HCT116 (cell line): ENCODE results near the gene HCN2. TPM values are rescaled to one million over a fixed set of nuclear protein-coding genes. Genes with fewer than 3 reads are reported as not detected.
"Not testable (repeated sequence)": the region's sequence is repeated elsewhere in the genome, so short reads cannot be mapped to it uniquely, and the experiment has no call there.

Experiments
- ATAC-seq: fragments of 200-7000 bp; cut with Tn5 transposase; 2 replicates; pipeline ENCODE4 v1.9.1; 2020; ENCODE audit warnings: mild to moderate bottlenecking, moderate library complexity
- BruUV-seq: library from RNA; stranded (reverse); fragments of 400-500 nt; replicated peaks from 2 replicates; lab custom pipeline; 2021; lab: Mats Ljungman, UMichigan
- CTCF ChIA-PET: fragments of 300-600 bp; sonication (Branson Sonifier 250); formaldehyde crosslinking; loops from one replicate; lab custom pipeline; 2021; ENCODE audit warnings: antibody characterized with exemption; lab: Charles Lee
- POLR2A ChIA-PET: fragments of 300-600, 350-600 bp; sonication (Branson Sonifier 250); formaldehyde crosslinking; loops from one replicate; lab custom pipeline; 2021; ENCODE audit warnings: antibody characterized with exemption; lab: Charles Lee
- RAD21 ChIA-PET, 2 experiments: fragments of 300-600 bp; sonication (Branson Sonifier 250); formaldehyde crosslinking; loops; one replicate each; lab custom pipeline; 2023; ENCODE audit warnings: low total read pairs in 2 of 2; ENCODE audit not compliant: uncharacterized antibody in 2 of 2, unreplicated experiment in 2 of 2, low non-redundant PET in 1 of 2; lab: Charles Lee
- DNase-seq: peaks from one replicate; pipeline ENCODE4 v3.0.0-alpha.2; 2010; ENCODE audit warnings: low read depth, low spot score
- H2AFZ ChIP-seq: fragments of 200-600 bp; shearing (Covaris generic), sonication (generic); 2 replicates; pipeline ENCODE4 v1.6.1; 2017; ENCODE audit warnings: low read depth, mixed run types, mixed read lengths, antibody characterized with exemption, low read length; ENCODE audit not compliant: poor library complexity, severe bottlenecking
- H3K27ac ChIP-seq: 2 replicates; pipeline ENCODE4 v1.5.1; 2012; ENCODE audit warnings: low read depth, low read length
- H3K27me3 ChIP-seq: fragments of 200-600 bp; sonication (generic); 2 replicates; pipeline ENCODE4 v1.6.1; 2016; ENCODE audit warnings: mixed run types, low read length, mixed read lengths; ENCODE audit not compliant: insufficient read depth
- H3K36me3 ChIP-seq, 2 experiments: fragments of 200-500 bp in 1 of 2; fragments of 200-600 bp in 1 of 2; sonication (Bioruptor generic) in 1 of 2; sonication (generic) in 1 of 2; 2 replicates each; pipeline versions ENCODE4 v1.5.1 to v1.6.1; 2014 to 2016; ENCODE audit warnings: low read length in 2 of 2, inconsistent platforms in 1 of 2, mixed read lengths in 1 of 2, mixed run types in 1 of 2; ENCODE audit not compliant: insufficient read depth in 2 of 2, control insufficient read depth in 1 of 2
- H3K4me1 ChIP-seq, 2 experiments: fragments of 200-600 bp in 1 of 2; sonication (generic) in 1 of 2; 2 replicates each; pipeline versions ENCODE4 v1.5.1 to v1.6.1; 2012 to 2017; ENCODE audit warnings: low read length in 2 of 2, inconsistent platforms in 1 of 2, mild to moderate bottlenecking in 1 of 2, mixed read lengths in 1 of 2, mixed run types in 1 of 2, moderate library complexity in 1 of 2; ENCODE audit not compliant: insufficient read depth in 2 of 2, control insufficient read depth in 1 of 2
- H3K4me2 ChIP-seq: fragments of 200-600 bp; sonication (generic); 2 replicates; pipeline ENCODE4 v1.6.1; 2017; ENCODE audit warnings: mixed run types, low read length, mixed read lengths
- H3K4me3 ChIP-seq, 2 experiments: fragments of 200-600 bp in 1 of 2; sonication (generic) in 1 of 2; replicated peaks in 1 of 2; 2 replicates each; pipeline ENCODE4 v1.5.1; 2011 to 2016; ENCODE audit warnings: low read length in 2 of 2, control low read depth in 1 of 2, low read depth in 1 of 2, mild to moderate bottlenecking in 1 of 2, mixed read lengths in 1 of 2, mixed run types in 1 of 2
- H3K79me2 ChIP-seq: fragments of 200-600 bp; sonication (generic); 2 replicates; pipeline ENCODE4 v1.6.1; 2017; ENCODE audit warnings: mild to moderate bottlenecking, mixed run types, low read length, moderate library complexity, mixed read lengths; ENCODE audit not compliant: insufficient read depth
- H3K9ac ChIP-seq: fragments of 200-600 bp; sonication (generic); 2 replicates; pipeline ENCODE4 v1.6.1; 2016; ENCODE audit warnings: low read length, mixed read lengths
- H3K9me2 ChIP-seq: fragments of 200-600 bp; sonication (generic), shearing (Covaris generic); 2 replicates; pipeline ENCODE4 v1.6.1; 2017; ENCODE audit warnings: mixed run types, mild to moderate bottlenecking, moderate library complexity; ENCODE audit not compliant: insufficient read depth
- H3K9me3 ChIP-seq, 2 experiments: fragments of 200-500 bp in 1 of 2; fragments of 200-600 bp in 1 of 2; sonication (Bioruptor generic) in 1 of 2; sonication (generic) in 1 of 2; 2 replicates each; pipeline ENCODE4 v1.6.1; 2014 to 2017; ENCODE audit warnings: low read length in 2 of 2, mixed read lengths in 2 of 2, inconsistent platforms in 1 of 2, low read depth in 1 of 2, mild to moderate bottlenecking in 1 of 2, mixed run types in 1 of 2, moderate library complexity in 1 of 2; ENCODE audit not compliant: control insufficient read depth in 1 of 2, insufficient read depth in 1 of 2
- H4K20me1 ChIP-seq: fragments of 200-600 bp; sonication (generic), shearing (Covaris generic); 2 replicates; pipeline ENCODE4 v1.6.1; 2017; ENCODE audit warnings: mixed run types, mild to moderate bottlenecking, moderate library complexity; ENCODE audit not compliant: insufficient read depth
- CTCF ChIP-seq, 3 experiments: fragments of 200-600 bp in 1 of 3; sonication (generic) in 1 of 3; IDR thresholded peaks in 2 of 3; conservative IDR thresholded peaks in 1 of 3; 2 replicates each; pipeline ENCODE4 v1.5.1; 2012 to 2017; ENCODE audit warnings: low read depth in 2 of 3, low read length in 2 of 3, antibody characterized with exemption in 1 of 3, borderline replicate concordance in 1 of 3, control low read depth in 1 of 3, mild to moderate bottlenecking in 1 of 3, mixed read lengths in 1 of 3, mixed run types in 1 of 3, moderate library complexity in 1 of 3; ENCODE audit not compliant: insufficient read depth in 1 of 3
- MAX ChIP-seq: IDR thresholded peaks from 2 replicates; pipeline ENCODE4 v1.6.1; 2012
- RAD21 ChIP-seq: IDR thresholded peaks from 2 replicates; pipeline ENCODE4 v1.6.1; 2012; ENCODE audit warnings: low read depth, mild to moderate bottlenecking
- TCF7L2 ChIP-seq: IDR thresholded peaks from 2 replicates; pipeline ENCODE4 v1.7.0; 2011; ENCODE audit warnings: borderline replicate concordance, inconsistent platforms; ENCODE audit not compliant: insufficient read depth, insufficient read length; ENCODE audit errors: extremely low read depth
- YY1 ChIP-seq: IDR thresholded peaks from 2 replicates; pipeline ENCODE4 v1.6.1; 2011; ENCODE audit warnings: low read length, low read depth, moderate library complexity, mild to moderate bottlenecking; ENCODE audit not compliant: insufficient replicate concordance; ENCODE audit errors: extremely low read depth
- intact Hi-C: fragments of 100-400 bp; cut with micrococcal nuclease; formaldehyde crosslinking; loops from 2 replicates; pipeline ENCODE4 v1.10.0; 2022
- total RNA-seq: library from RNA; stranded (reverse); gene quantifications from one replicate; pipeline ENCODE4 v1.2.1, GENCODE V29; 2021; ENCODE audit not compliant: unreplicated experiment

HCN2 gene
- total RNA-seq, 1 experiment from 2014 or later = 2.4 TPM

GRCh38 chr19:584240-585001 lies 5.3 kb upstream of the HCN2 start:
- CTCF ChIA-PET = interaction anchor here (0.6 to 1.2 kb wide), 8 partner anchors 9 to 150 kb away, joined by 3 to 4 read pairs (median 4); partner anchors contain the start of gene RNF126
- ATAC-seq (peak; percentile 70), DNase-seq (no peak)
- no TSS peak for BruUV-seq
- intact Hi-C loops = no loop called here
- RAD21 ChIA-PET = no interaction called here
- peak; percentile 42 for TF ChIP-seq YY1
- peak; percentile 21 for TF ChIP-seq TCF7L2
- TF ChIP-seq MAX = no peak
- TF ChIP-seq CTCF (IDR thresholded peaks at IDR 0.05 in 2 of 3, conservative IDR thresholded peaks at IDR 0.05 in 1 of 3; ENCODE audit: borderline replicate concordance in 1 of 3, insufficient read depth in 1 of 3, low read depth in 2 of 3, low read length in 2 of 3) = peak; percentile 63 to 95 (median 93)
- TF ChIP-seq RAD21 = peak; percentile 84
- POLR2A ChIA-PET = no interaction called here
- Histone ChIP-seq H3K9me3 (no peaks in the 10 kb centered on the region), H3K4me3 (no peak overlapping the region), H3K4me2 (no peak overlapping the region), H3K27me3 (no peaks in the 10 kb centered on the region), H2AFZ (no peak overlapping the region), H3K9me2 (no peaks in the 10 kb centered on the region), H4K20me1 (no peaks in the 10 kb centered on the region), H3K27ac (no peak overlapping the region; the same call in 1 of the 2 replicates), H3K79me2 (peaks cover 16% of the 10 kb centered on the region), H3K9ac (no peak overlapping the region), H3K4me1 (peaks cover 15 to 22% of the 10 kb centered on the region in 2 experiments), H3K36me3 (peaks cover 14 to 19% of the 10 kb centered on the region in 2 experiments)

- POLR2A ChIA-PET, H3K9me3 ChIP-seq, H3K9ac ChIP-seq, H3K27ac ChIP-seq, RAD21 ChIA-PET, intact Hi-C loops, ATAC-seq, H3K4me2 ChIP-seq, H3K4me3 ChIP-seq, H3K27me3 ChIP-seq, H2AFZ ChIP-seq, BruUV-seq, DNase-seq, H3K79me2 ChIP-seq, H3K9me2 ChIP-seq, H4K20me1 ChIP-seq: not testable (repeated sequence)
- CTCF ChIA-PET = interaction anchor here (0.6 to 1.2 kb wide), 6 partner anchors 10 to 149 kb away, joined by 3 to 4 read pairs (median 4); partner anchors contain the start of gene RNF126
- peaks cover 12 to 13% of the 10 kb centered on the region in 2 experiments for H3K36me3 ChIP-seq
- peaks cover 15 to 22% of the 10 kb centered on the region in 2 experiments for H3K4me1 ChIP-seq
These were observed 4.5 kb upstream of the HCN2 start for GRCh38 chr19:585146-585545.
